ENCODE data around the gene UNKL.

DNA sequence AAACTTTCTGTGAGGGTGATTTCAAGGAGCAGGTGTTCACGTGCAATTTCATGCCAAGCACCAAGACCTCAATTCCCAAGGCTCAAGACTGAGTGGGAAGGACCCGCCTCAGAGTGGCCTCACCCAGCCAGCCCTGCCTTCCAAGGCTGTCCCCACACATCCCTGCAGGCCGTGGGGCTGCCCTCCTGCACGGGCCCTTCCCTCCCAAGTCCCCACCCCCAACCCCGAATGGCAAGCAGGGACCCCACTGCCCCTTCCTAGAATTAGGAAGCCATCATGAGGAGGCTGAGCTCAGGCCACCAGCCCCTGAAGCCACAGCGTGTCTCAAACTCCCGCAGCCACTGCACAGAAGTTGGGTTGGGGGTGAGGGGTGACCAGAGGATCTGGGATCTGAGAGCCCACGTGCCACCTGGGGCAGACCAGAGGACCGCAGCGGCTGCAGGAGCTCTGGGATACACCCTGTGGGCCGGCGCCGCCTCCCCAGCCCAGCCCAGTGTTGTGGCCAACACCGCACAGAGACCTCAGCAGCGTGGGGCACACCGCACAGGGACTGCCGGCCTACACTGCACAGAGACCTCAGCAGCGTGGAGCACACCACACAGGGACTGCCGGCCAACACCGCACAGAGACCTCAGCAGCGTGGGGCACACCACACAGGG, 42.1 kb downstream of the UNKL start:
- TF ChIP-seq EZH2phosphoT487 (IDR thresholded peaks at IDR 0.05; ENCODE audit: insufficient read depth, low read depth) (no peak), EZH2 (IDR thresholded peaks at IDR 0.05; ENCODE audit: insufficient read depth, poor library complexity, severe bottlenecking) (no peak)

All from GM23248 (cell line).